ENCODE data around the gene ADAP1.

- TF ChIP-seq MAZ (IDR thresholded peaks at IDR 0.05; ENCODE audit: borderline replicate concordance, low read depth, low read length): no peak
- no peak for TF ChIP-seq MAZ (CRISPR knock-in tag; IDR thresholded peaks at IDR 0.05; ENCODE audit: low read depth)
- no peak for TF ChIP-seq PHB2 (IDR thresholded peaks at IDR 0.05; ENCODE audit: partially characterized antibody)
- TF ChIP-seq, protein P1, sequence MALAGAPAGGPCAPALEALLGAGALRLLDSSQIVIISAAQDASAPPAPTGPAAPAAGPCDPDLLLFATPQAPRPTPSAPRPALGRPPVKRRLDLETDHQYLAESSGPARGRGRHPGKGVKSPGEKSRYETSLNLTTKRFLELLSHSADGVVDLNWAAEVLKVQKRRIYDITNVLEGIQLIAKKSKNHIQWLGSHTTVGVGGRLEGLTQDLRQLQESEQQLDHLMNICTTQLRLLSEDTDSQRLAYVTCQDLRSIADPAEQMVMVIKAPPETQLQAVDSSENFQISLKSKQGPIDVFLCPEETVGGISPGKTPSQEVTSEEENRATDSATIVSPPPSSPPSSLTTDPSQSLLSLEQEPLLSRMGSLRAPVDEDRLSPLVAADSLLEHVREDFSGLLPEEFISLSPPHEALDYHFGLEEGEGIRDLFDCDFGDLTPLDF (CRISPR knock-in tag; IDR thresholded peaks at IDR 0.05): no peak
- TF ChIP-seq ZC3H4 (CRISPR knock-in tag; IDR thresholded peaks at IDR 0.05; ENCODE audit: borderline replicate concordance): no peak
- TF ChIP-seq TGIF2 (CRISPR knock-in tag; IDR thresholded peaks at IDR 0.05): no peak
- TF ChIP-seq RAD21 (CRISPR knock-in tag; IDR thresholded peaks at IDR 0.05): no peak
- no peak for TF ChIP-seq SOX13 (IDR thresholded peaks at IDR 0.05)
- no peak for TF ChIP-seq SOX13 (CRISPR knock-in tag; conservative IDR thresholded peaks at IDR 0.05 in 1 of 2, IDR thresholded peaks at IDR 0.05 in 1 of 2)
- no peak for TF ChIP-seq FOXK2 (IDR thresholded peaks at IDR 0.05)
- TF ChIP-seq TEAD2 (CRISPR knock-in tag; IDR thresholded peaks at IDR 0.05): no peak
- TF ChIP-seq ZNF510 (CRISPR knock-in tag; IDR thresholded peaks at IDR 0.05; ENCODE audit: low read depth): no peak
- TF ChIP-seq ZNF543 (CRISPR knock-in tag; IDR thresholded peaks at IDR 0.05): no peak
- no peak for TF ChIP-seq ZBTB38 (CRISPR knock-in tag; IDR thresholded peaks at IDR 0.05)
- no peak for TF ChIP-seq TAF1 (CRISPR knock-in tag; IDR thresholded peaks at IDR 0.05)
- no peak for TF ChIP-seq CTCF (CRISPR knock-in tag; IDR thresholded peaks at IDR 0.05)
These were observed 72.0 kb downstream of the ADAP1 start for GRCh38 chr7:882336-883035.
